Breast epithelium (tissue), 3 donors: Measurements from ENCODE around the gene CPEB4.

Source experiments
- CTCF ChIP-seq, 3 donors: fragments of 450-650 bp; IDR thresholded peaks; one replicate each; pipeline ENCODE4 v1.5.1; 2016 to 2017; ENCODE audit warnings: antibody characterized with exemption in 3 of 3, mild to moderate bottlenecking in 3 of 3, moderate library complexity in 3 of 3
- POLR2AphosphoS5 ChIP-seq, 3 donors: sonication (generic); formaldehyde crosslinking; IDR thresholded peaks; one replicate each; pipeline ENCODE4 v1.6.1; 2017; ENCODE audit warnings: antibody characterized with exemption in 3 of 3

- TF ChIP-seq POLR2AphosphoS5 (IDR thresholded peaks at IDR 0.05) = no peak
- TF ChIP-seq CTCF (IDR thresholded peaks at IDR 0.05) = no peak
Observed at GRCh38 chr5:173954671-173955521, 66.7 kb downstream of the CPEB4 start.
